GM13977 (cell line): Measurements from ENCODE around the gene PLA2G4C.

Experiments used
- DNase-seq: peaks from one replicate; pipeline ENCODE4 v3.0.0; 2012; ENCODE audit warnings: low spot score
- CTCF ChIP-seq: IDR thresholded peaks from 2 replicates; pipeline ENCODE4 v1.5.1; 2012; ENCODE audit warnings: mild to moderate bottlenecking, control low read depth; ENCODE audit not compliant: insufficient read depth; ENCODE audit errors: extremely low read depth, missing control alignments
- in situ Hi-C: fragments of 300-500 bp; cut with MboI; formaldehyde crosslinking; loops from one replicate; pipeline ENCODE4 v1.12.0; 2022; ENCODE audit warnings: low sequenced_read_pairs, low pct_unique_long_range_greater_than_20kb, mixed read lengths, inconsistent platforms; ENCODE audit not compliant: unreplicated experiment

The PLA2G4C gene

GRCh38 chr19:48043675-48044258 lies 66.8 kb downstream of the PLA2G4C start, which contains the start of gene CABP5:
Gene CABP5, minus strand, starts transcription at chr19:48044079. Its CDS starts 157 bp downstream, at chr19:48043922.
- DNase-seq = no peak
- in situ Hi-C loops = no loop called here
- no peak for TF ChIP-seq CTCF

DNA sequence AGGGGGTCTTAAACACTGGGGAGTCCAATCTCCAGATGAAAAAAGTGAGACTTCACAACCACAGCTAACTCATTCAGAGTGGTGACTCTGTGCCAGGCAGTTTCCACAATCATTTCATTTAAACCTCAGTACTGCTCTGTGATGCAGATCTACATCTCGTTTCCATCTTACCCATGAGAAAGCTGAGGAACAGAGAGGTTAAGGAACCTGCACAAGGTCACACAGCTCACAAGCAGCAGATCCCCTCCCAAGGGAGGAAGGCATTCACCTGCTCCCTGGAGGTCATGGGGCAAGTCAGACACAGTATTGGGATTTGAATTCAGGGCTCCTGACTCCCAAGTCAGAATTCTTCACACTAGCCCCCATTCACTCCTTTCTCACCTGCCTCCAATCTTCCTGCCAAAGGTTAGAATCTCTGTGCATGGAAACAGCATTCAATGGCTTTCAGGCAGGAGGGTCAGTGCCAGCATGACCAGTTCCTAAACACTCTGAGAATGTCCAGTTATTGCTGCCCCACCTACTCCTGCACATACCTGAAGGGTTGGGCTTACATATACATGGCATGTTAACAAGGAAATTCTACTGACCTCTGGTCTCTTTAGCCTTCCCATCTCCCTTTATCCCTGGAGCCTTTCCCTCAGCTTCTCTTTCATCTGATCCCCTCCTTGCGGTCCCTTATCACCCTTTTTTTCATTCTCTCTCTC lies 68.6 kb downstream of the PLA2G4C start:
- in situ Hi-C loops = no loop called here
- DNase-seq = no peak
- TF ChIP-seq CTCF = no peak

GRCh38 chr19:48036765-48037164 lies 73.9 kb downstream of the PLA2G4C start:
- no peak for DNase-seq
- in situ Hi-C loops = no loop called here
- TF ChIP-seq CTCF = no peak

- DNase-seq = no peak
- in situ Hi-C loops = no loop called here
- no peak for TF ChIP-seq CTCF
These were observed 77.0 kb downstream of the PLA2G4C start for GRCh38 chr19:48033604-48034003.

- in situ Hi-C loops = no loop called here
- DNase-seq = no peak
These were observed 80.5 kb downstream of the PLA2G4C start for GRCh38 chr19:48030073-48030472.

DNA sequence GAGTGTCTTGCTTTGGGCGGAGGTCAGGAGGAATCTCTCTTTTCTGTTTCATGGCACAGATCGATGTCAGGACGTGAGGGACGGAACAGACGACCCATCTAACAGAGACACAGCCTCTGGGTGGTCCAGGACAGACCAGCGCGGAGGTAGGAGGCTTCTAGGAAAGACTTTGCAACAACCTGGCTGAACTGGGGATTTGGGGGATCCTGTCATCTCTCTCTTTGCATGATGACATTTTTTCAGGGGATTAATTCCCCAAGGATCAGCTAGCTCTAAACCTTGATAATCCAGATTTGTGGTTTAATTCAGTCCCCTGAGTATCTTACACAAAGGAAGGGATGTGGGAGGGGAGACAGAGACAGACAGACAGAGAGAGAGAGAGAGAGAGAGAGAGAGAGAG lies 81.2 kb downstream of the PLA2G4C start:
- in situ Hi-C loops = no loop called here
- DNase-seq = no peak
- TF ChIP-seq CTCF = no peak

More at GRCh38 chr19:48030073-48030472, 80.5 kb downstream of the PLA2G4C start:
- no peak for TF ChIP-seq CTCF
